HepG2 (cell line): Measurements from ENCODE around the gene NFILZ.

Experiments
- CHD2 ChIP-seq: IDR thresholded peaks from 2 replicates; pipeline ENCODE4 v1.6.1; 2011; ENCODE audit warnings: low read depth, low read length, improper control_type of control experiment
- CREB1 ChIP-seq, 2 experiments: fragments of 450-650 bp in 1 of 2; IDR thresholded peaks; 2 replicates each; pipeline ENCODE4 v1.6.1; 2016 to 2017; ENCODE audit warnings: control low read depth in 1 of 2, mild to moderate bottlenecking in 1 of 2, missing compliant biosample characterization in 1 of 2, missing genetic modification characterization in 1 of 2
- SRSF1 ChIP-seq: fragments of 200-400 bp; formaldehyde crosslinking; optimal IDR thresholded peaks from 2 replicates; pipeline ENCODE3; 2017; ENCODE audit warnings: mild to moderate bottlenecking, low read depth, low read length, moderate library complexity
- TARDBP ChIP-seq: sonication (generic); formaldehyde crosslinking; IDR thresholded peaks from 2 replicates; pipeline ENCODE4 v1.8.0; 2022; ENCODE audit warnings: mild to moderate bottlenecking, missing genetic modification reagents

GRCh38 chr19:8642561-8642960, 12.1 kb downstream of the NFILZ start:
- TF ChIP-seq SRSF1, result no peak
- no peak for TF ChIP-seq CREB1 (IDR thresholded peaks at IDR 0.05)
- no peak for TF ChIP-seq CREB1 (CRISPR knock-in tag; IDR thresholded peaks at IDR 0.05)
- no peak for TF ChIP-seq TARDBP (CRISPR knock-in tag)
- no peak for TF ChIP-seq CHD2
